ENCODE data around the gene FMO4. TPM values are rescaled to one million over a fixed set of nuclear protein-coding genes. Genes with fewer than 3 reads are reported as not detected.

FMO4 gene
- total and polyA plus RNA-seq, 2 experiments from 2014 or later: 3.1 to 3.4 TPM

DNA sequence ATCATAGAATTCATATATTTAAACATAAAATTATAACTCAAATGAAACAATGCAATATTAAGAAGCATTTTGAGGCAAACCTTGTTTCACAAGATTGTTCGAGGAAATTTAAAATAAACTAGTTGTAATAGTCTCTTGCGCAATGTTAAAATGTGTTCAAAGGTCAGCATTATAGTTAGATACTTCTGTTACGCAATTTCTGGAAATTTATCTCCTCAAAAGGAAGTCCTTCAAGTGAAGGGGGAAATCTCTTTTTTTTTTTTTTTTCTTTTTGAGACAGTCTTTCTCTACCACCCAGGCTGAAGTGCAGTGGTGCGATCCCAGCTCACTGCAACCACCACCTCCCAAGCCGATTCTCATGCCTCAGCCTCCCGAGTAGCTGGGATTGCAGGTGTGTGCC, 52.1 kb downstream of the FMO4 start (continued):
- TF ChIP-seq ZNF462 (CRISPR knock-in tag; IDR thresholded peaks at IDR 0.05): no peak
- no peak for TF ChIP-seq CTCF (conservative IDR thresholded peaks at IDR 0.05; ENCODE audit: low read depth in 2 of 2)

GRCh38 chr1:171366816-171367215, 52.8 kb downstream of the FMO4 start:
- Mint-ChIP-seq H3K4me1 (no peaks in the 10 kb centered on the region; the same call in 2 of the 3 replicates), H3K36me3 (ENCODE audit: low read depth) (no peaks in the 10 kb centered on the region), H3K9me3 (peaks cover 6% of the 10 kb centered on the region; the same call in 2 of the 3 replicates), H3K27ac (no peak overlapping the region), H3K4me3 (no peak overlapping the region), H3K27me3 (ENCODE audit: insufficient read depth, low read depth, poor library complexity) (peaks cover 4% of the 10 kb centered on the region)
- Histone ChIP-seq H3F3A (replicated peaks; ENCODE audit: low read depth) (no peaks in the 10 kb centered on the region), H3K9me2 (ENCODE audit: insufficient read depth) (no peaks in the 10 kb centered on the region), H3K27ac (ENCODE audit: low read depth) (no peak overlapping the region), H3K4me3 (no peak overlapping the region), H3K36me3 (ENCODE audit: insufficient read depth) (no peaks in the 10 kb centered on the region), H3K27me3 (ENCODE audit: insufficient read depth) (no peaks in the 10 kb centered on the region), H4K20me1 (replicated peaks; ENCODE audit: insufficient read depth) (no peaks in the 10 kb centered on the region), H3K4me1 (ENCODE audit: insufficient read depth) (no peaks in the 10 kb centered on the region), H3K4me2 (no peak overlapping the region), H3K79me2 (replicated peaks; ENCODE audit: insufficient read depth) (no peaks in the 10 kb centered on the region), H2AFZ (no peak overlapping the region)
- no peak for DNase-seq (ENCODE audit: low spot score)
- no peak for ATAC-seq
- TF ChIP-seq JUNB (IDR thresholded peaks at IDR 0.05; ENCODE audit: unreplicated experiment) (no peak), EZH2phosphoT487 (IDR thresholded peaks at IDR 0.05; ENCODE audit: unreplicated experiment) (no peak), CREB1 (CRISPR knock-in tag; IDR thresholded peaks at IDR 0.05; ENCODE audit: low read depth) (no peak), ETS1 (IDR thresholded peaks at IDR 0.05) (no peak), CTCF (conservative IDR thresholded peaks at IDR 0.05; ENCODE audit: low read depth in 2 of 2) (no peak), EZH2 (IDR thresholded peaks at IDR 0.05; ENCODE audit: low read depth, unreplicated experiment) (no peak), NANOG (IDR thresholded peaks at IDR 0.05; ENCODE audit: borderline replicate concordance) (no peak), POLR2AphosphoS5 (IDR thresholded peaks at IDR 0.05; ENCODE audit: low read depth) (no peak), ZNF114 (CRISPR knock-in tag; IDR thresholded peaks at IDR 0.05) (no peak), ZNF331 (CRISPR knock-in tag; IDR thresholded peaks at IDR 0.05; ENCODE audit: low read depth) (no peak), STAT1 (IDR thresholded peaks at IDR 0.05; ENCODE audit: unreplicated experiment) (no peak)

Measured in GM23338 (cell line).